ENCODE data around the gene OR52A1.

Gene OR52A1

GRCh38 chr11:5103066-5103465 is 51.5 kb downstream of the OR52A1 start:
- no peak overlapping the region for H3K4me3 Mint-ChIP-seq
- no peaks in the 10 kb centered on the region for H3K4me1 Mint-ChIP-seq
- no peak for ATAC-seq

DNA sequence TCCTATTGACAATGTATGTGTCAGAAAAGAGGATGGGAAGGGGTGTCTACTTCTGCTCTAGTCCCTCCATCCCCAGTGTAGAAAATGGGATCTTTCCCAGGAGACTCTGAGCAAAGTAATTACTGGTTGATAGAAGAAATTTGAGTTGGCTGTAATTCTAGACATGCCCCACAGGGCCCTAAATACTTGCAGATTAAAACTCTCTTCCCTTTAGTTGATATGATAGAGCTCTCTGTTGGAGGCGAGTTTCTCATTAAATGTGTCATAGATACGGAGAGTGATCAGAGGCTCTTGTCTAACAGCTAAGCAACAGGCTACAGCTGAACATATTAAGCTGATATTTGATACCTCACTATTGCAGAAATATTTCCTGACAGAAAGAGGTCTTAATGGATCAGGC is 52.3 kb downstream of the OR52A1 start:
- H3K4me1 Mint-ChIP-seq, result no peaks in the 10 kb centered on the region
- DNase-seq (no peak), ATAC-seq (no peak)
- H3K4me3 Mint-ChIP-seq, result no peak overlapping the region
- no peak overlapping the region for H3K27ac Mint-ChIP-seq
- H3K27me3 Mint-ChIP-seq, result peaks cover 16% of the 10 kb centered on the region
- no peaks in the 10 kb centered on the region for H3K9me3 Mint-ChIP-seq

More at GRCh38 chr11:5103066-5103465, 51.5 kb downstream of the OR52A1 start:
- no peak overlapping the region for H3K27ac Mint-ChIP-seq
- peaks cover 16% of the 10 kb centered on the region for H3K27me3 Mint-ChIP-seq
- no peak for DNase-seq
- H3K9me3 Mint-ChIP-seq, result no peaks in the 10 kb centered on the region

DNA sequence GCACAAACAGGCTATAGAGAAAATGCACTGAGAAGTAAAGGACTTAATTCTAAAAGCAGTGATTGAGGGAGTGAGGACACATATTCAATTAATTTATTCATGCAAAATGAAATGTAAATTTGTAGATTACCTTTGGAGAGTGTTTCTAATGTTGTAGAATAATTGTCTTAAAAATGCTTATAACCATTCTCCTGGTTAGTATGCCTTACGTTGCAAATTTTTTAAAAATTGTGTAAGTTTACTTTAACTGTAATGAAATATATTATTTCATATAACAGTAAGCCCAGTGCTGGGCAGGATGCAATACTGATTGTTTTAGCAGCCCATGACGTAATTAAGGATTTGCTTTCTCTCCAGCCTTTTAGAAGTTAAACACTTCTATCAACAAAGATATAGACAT is 58.5 kb downstream of the OR52A1 start:
- ATAC-seq (no peak), DNase-seq (no peak)
- Mint-ChIP-seq H3K4me3 (no peak overlapping the region), H3K27me3 (no peaks in the 10 kb centered on the region), H3K4me1 (no peaks in the 10 kb centered on the region), H3K27ac (no peak overlapping the region), H3K9me3 (no peaks in the 10 kb centered on the region)
